ENCODE data around the gene GGA1. TPM values are rescaled to one million over a fixed set of nuclear protein-coding genes. Genes with fewer than 3 reads are reported as not detected.

Gene GGA1
- total and polyA plus RNA-seq, 11 donors = 22.7 to 45.7 (median 27.4) TPM

GRCh38 chr22:37634417-37634924 is 25.8 kb downstream of the GGA1 start:
- Histone ChIP-seq H3K4me3 (peak overlapping the region in 9 of 12 donors; percentile 1 to 36 (median 22)), H3K4me1 (peaks cover 2 to 87% (median 34%) of the 10 kb centered on the region in 12 donors), H3K27me3 (peaks cover 0 to under 1% (median 0%) of the 10 kb centered on the region in 9 donors), H3K27ac (peak overlapping the region; percentile 65 to 98 (median 84)), H3K9me3 (no peaks in the 10 kb centered on the region), H3K36me3 (peaks cover 0 to 25% (median 9%) of the 10 kb centered on the region in 9 donors)
- TF ChIP-seq CTCF (IDR thresholded peaks at IDR 0.05) (no peak), POLR2A (IDR thresholded peaks at IDR 0.05) (no peak)
- 18 to 37% (median 23%) methylated on average over 8 of the region's 8 CpGs for WGBS, 4 donors
- intact Hi-C loops (cut with DNase I) = no loop called here
- DNase-seq = no peak
- ATAC-seq = peak in 3 of 4 donors; percentile 1 to 18 (median 11)

DNA sequence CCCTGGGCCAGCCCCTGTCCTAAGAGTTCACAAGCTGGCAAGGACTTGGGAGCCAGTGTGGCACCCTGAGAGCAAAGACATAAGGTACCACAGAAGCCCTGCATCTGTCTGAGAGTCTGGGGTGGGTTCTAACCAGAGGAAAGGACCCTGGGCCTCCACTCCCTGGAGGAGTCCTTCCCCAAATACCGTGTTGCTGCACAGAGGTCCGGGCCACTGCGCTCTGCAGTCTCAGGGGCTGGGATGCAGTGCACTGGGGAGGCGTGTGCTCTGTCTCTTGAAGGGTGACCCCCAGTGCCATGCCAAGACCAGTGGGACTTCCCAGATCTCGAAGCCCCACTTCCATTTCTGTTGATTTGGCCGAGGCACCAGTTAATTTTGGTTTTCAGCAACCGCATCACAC is 26.5 kb downstream of the GGA1 start:
- intact Hi-C loops (cut with DNase I) = loop anchor here in 1 of 10 donors (5.0 kb wide), 1 partner anchor 107 kb away; no protein-coding TSS in a partner anchor
- Histone ChIP-seq H3K27me3 (peaks cover 0 to 8% (median 0%) of the 10 kb centered on the region in 9 donors), H3K27ac (peak overlapping the region in 8 of 12 donors; percentile 73 to 98 (median 84)), H3K4me3 (no peak overlapping the region), H3K9me3 (no peaks in the 10 kb centered on the region), H3K4me1 (peaks cover 2 to 91% (median 39%) of the 10 kb centered on the region in 12 donors), H3K36me3 (peaks cover 0 to 20% (median 3%) of the 10 kb centered on the region in 9 donors)
- no peak for DNase-seq
- no peak for ATAC-seq
- 85 to 89% (median 87%) methylated on average over 6 to 7 of the region's 7 CpGs for WGBS, 4 donors
- no peak for TF ChIP-seq CTCF (IDR thresholded peaks at IDR 0.05)
- TF ChIP-seq POLR2A (IDR thresholded peaks at IDR 0.05) = no peak

- 73 to 82% (median 79%) methylated on average over 6 of the region's 6 CpGs for WGBS, 4 donors
- DNase-seq (no peak), ATAC-seq (no peak)
- TF ChIP-seq CTCF (IDR thresholded peaks at IDR 0.05) (peak in 1 of 12 donors; percentile 5), POLR2A (IDR thresholded peaks at IDR 0.05) (no peak)
- Histone ChIP-seq H3K36me3 (peaks cover 0 to 9% (median 0%) of the 10 kb centered on the region in 9 donors), H3K9me3 (no peaks in the 10 kb centered on the region), H3K4me3 (no peak overlapping the region), H3K4me1 (peaks cover 2 to 97% (median 39%) of the 10 kb centered on the region in 12 donors), H3K27me3 (peaks cover 0 to 9% (median 0%) of the 10 kb centered on the region in 9 donors), H3K27ac (peak overlapping the region in 2 of 12 donors; percentile 41 to 94)
- intact Hi-C loops (cut with DNase I) = loop anchor here in 1 of 10 donors (5.0 kb wide), 1 partner anchor 106 kb away; no protein-coding TSS in a partner anchor
These were observed 27.7 kb downstream of the GGA1 start for GRCh38 chr22:37636186-37636948.

DNA sequence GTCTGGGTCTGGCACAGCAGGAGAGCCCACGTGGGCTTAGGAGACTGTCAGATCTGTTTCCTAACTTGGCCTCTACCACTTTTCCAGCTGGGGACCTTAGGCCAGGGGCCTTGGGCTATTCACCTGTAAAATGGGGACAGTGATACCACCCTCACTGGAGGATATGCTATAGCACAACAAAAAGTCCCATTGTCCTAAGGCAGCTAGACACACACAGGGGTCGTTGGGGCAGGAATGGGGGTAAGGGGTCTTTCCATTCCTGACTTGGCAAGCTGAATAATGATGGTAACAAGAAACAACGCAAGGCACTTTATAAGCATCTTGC is 28.3 kb downstream of the GGA1 start:
- WGBS, 4 donors = 78 to 85% (median 82%) methylated on average over 3 of the region's 3 CpGs
- intact Hi-C loops (cut with DNase I) = loop anchor here in 1 of 10 donors (5.0 kb wide), 1 partner anchor 105 kb away; no protein-coding TSS in a partner anchor
- no peak for ATAC-seq

More for the DNA sequence above, 28.3 kb downstream of the GGA1 start:
- H3K27ac ChIP-seq = peak overlapping the region in 1 of 12 donors; percentile 94
- peaks cover 0 to 9% (median 0%) of the 10 kb centered on the region in 9 donors for H3K36me3 ChIP-seq
- H3K27me3 ChIP-seq = peaks cover 0 to 9% (median 0%) of the 10 kb centered on the region in 9 donors
- H3K4me3 ChIP-seq = no peak overlapping the region
- no peaks in the 10 kb centered on the region for H3K9me3 ChIP-seq
- TF ChIP-seq POLR2A (IDR thresholded peaks at IDR 0.05) (no peak), CTCF (IDR thresholded peaks at IDR 0.05) (no peak)
- peaks cover 2 to 97% (median 38%) of the 10 kb centered on the region in 12 donors for H3K4me1 ChIP-seq
- DNase-seq = no peak

Measured in heart left ventricle (tissue), 16 donors.